ENCODE results near the gene SEPTIN6.
A peak's percentile ranks its signal among the peaks of the same experiment; 100 is the strongest.
"Not testable (repeated sequence)": the region's sequence is repeated elsewhere in the genome, so short reads cannot be mapped to it uniquely, and the experiment has no call there.

SEPTIN6 gene

DNA sequence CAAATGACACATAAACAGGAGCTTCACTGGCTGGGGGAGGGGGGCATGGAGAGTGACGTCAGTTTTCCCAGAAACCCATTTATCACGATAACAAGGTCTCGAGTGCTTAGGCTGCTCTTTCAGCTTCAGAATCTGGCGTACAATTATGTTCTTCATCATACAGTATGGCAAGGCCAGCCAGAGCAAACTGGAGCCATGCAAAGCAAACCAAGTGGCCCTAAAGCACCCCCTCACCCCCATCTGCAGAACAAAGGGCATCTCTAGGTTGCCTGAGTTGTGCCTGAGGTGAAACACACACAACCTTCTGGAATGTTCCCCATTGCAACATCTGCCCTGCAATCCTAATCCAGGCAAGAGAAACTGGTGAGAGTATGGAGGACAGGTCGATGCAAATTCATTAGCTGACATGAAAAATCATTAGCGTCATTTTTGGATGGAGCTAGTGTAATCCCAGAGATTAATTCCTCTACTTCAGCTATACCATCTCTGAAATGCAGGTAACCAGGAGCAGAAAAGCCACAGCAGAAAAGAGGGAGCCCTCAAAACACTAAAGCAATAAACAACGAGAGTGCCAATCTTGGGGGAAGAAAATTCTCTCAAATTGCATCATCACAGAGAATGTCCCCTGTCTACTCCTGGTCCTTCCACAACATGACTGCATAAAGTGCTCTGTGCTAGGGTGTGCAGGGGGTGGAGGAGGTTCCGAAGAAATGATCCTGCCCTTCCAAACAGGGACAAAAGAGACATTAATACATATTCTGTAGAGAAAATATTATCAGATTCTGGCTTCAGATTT lies 1.8 kb downstream of the SEPTIN6 start:
- DNase-seq (ENCODE audit: low spot score) = peak; percentile 11

DNA sequence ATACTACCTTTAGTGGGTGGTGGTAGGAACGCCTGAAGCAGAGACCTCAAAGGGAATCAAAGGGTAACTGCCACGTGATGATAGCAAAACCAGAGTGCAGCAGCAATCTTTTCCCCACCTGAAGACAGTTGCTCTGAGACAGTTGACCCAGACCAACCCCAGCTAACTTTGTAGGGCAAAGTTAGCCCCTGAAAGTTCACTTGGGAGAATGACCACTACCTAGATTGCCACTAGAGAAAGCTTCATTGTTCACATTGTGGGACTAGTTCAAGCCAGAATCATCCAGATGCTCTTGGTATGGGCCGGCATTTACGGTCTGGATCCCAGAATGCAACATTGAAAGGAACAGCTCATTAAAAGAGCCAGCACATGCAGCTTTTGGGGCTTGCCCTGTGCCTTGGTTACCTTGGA lies 4.1 kb downstream of the SEPTIN6 start:
- DNase-seq (ENCODE audit: low spot score) = no peak

DNA sequence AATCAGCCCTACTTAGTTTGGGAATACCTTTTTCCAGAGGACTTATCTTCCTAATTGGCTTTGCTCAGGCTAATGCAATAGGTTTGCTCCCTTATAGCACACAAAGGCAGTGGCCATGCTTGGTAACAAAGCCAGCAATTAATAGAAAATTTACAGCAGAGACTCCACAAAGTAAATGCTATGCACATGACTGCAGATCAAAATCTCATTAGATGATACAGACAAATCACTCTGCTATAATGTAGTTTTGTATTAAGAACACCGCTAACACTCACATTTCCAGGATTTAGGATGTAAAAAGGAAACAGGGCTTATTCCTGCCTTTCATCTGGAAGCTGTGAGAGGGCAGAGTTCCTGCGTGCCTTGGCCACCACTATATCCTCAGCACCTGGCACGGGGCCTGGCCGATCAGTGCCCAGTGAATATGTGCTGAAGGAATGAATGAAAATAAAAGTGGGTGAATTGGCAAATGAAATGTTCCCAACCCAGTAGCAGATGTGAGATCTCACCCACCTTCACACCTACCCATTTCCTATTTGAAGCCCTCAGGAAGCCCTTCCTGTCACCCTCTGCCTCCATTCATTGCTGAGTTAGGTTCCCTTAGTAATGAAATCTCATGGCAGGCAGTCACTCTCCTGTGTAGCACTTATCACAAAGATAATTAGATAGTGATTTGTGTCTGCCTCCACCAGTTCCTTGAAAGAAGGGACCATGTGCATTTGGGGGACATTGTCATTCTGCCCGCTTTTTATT lies 5.1 kb downstream of the SEPTIN6 start:
- DNase-seq (ENCODE audit: low spot score) = peak; percentile 10

DNA sequence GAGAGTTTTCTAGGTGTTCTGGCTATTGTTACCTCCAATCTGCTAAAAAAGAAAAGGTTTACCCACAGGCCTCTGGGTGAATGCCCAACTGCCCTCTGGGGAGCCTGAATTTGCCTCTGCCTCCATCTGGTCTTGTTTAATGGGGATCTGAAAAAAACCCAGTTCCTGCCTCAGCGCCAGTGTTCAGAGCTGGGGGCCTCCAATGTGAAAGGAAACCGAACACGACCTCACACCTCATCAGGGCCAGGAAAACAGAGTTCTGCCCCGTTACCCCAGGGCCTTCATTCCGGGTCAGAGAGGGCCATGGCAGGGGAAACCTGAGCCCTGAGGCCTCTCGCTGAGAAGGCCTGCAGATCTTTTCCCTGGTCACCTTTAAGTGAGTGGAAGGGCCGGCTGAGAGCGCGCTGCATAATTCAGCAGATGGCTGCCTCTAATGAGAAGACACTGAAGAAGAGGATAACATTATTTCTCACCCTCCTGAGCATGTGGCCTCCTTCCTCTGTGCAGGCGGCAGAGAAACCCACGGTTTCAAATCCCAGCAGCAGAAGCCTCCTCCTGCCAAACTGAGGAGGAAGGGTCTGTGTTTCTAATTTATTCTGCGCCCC lies 6.8 kb downstream of the SEPTIN6 start:
- peak; percentile 25 for DNase-seq (ENCODE audit: low spot score)

DNA sequence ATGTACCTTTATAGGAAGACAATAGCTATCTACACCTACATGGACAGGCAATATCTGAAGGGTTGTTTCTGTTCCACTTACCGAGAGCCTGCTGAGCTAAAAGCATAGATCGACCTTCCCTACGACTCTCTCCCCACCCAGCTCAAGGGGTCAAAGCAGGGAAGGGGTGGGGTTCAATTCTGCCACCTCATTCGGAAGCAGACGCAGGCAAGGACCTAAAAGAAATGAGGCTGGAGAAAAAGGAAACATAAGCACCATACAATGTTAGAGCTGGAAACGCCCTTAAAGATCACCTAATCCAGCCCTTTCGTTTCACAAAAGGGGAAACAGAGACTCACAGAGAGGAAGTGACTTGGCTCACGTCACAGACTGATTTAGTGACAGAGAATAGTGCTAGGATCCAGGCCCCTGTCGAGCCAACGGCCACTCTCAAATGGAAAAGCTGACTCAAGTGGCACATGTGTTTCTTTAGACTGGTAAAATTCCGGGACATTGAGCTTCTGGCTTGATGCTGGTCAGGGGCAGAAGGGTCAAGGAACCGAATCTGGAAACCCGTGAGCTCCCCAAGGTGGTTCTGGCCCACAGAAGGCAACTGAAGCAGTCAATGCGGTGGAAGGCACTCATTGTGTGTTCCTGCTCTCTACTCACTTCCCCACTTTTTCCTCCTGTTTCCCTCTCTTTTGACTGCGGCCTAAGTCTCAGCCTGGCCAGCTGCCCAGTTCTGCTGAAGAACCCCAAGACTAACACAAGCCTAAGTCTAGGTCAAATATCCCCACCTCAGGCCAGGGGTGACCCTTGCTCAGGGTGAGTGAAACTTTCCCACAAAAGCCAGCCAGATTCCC lies 7.5 kb downstream of the SEPTIN6 start:
- peak; percentile 12 for DNase-seq (ENCODE audit: low spot score)

DNA sequence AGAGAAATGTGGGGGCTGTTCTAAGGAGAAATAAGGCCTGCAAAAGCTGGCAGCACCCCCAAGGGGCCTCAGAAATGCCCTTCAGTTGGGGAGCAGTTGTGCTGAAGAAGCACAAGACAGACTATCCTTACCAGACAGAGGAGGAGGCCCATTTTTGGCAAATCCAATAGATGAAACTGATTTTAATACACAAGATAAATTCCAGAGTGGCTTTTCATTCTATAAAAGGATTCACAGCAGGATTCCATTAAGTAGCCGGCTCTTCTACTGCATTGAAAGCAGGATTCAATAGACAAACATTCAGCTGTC lies 8.1 kb downstream of the SEPTIN6 start:
- peak; percentile 11 for DNase-seq (ENCODE audit: low spot score)

DNA sequence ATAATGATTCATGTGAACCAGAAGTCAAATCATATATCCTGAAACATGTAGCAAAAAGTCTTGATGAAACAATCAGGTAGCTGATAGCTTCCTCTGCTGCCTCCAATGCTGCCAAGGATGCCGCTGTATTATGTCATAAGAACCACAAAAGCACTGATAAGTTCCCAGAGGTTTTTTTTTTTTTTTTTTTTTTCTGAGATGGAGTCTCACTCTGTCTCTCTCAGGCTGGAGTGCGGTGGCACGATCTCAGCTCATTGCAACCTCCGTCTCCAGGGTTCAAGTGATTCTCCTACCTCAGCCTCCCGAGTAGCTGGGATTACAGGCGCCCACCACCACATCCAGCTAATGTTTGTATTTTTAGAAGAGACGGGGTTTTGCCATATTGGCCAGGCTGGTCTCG lies 8.7 kb downstream of the SEPTIN6 start:
- DNase-seq (ENCODE audit: low spot score) = not testable (repeated sequence)

DNA sequence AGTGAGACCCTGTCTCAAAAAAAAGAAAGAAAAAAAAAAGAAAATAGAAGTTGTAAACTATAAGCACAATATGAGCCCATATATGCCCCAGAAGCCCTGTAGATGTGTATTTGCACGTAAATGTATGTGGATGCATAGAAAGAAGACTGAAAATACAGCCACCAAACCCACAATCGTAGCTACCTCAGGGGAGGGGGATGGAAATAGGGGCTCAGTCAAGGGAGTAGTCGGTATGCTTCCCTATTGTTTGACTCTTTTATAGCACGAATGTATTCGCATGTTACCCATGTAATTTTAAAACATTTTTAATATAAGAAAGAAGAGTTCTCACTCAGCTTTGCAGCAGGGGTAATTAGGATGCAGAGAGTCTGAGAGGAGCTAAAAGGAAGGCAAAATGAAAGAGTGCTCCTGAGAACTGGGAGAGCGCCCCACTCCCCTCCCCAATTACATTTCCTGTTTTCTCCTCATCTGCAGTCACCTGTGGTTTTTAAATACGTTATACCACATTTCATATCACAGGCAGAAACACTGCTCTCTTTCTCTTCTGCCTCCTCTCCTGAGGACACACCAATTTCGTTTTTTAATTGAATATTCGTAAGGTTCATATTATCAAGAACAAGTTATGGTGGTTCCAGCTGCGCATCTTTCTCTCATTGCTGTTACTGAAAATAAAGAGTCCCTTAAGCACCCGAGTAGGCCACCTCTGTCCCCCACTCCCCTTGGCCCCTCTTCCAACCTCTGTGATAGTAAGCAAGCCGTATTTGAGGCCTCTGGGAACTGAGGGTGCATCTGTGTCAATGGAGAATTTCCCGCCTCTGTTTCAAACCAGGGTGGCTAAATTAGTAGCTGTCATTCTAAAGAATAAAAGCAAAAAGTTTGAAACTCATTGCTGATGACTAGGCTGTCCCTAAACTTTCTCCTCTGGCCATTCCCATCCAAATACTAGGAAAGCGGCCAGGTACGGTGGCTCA lies 10.7 kb downstream of the SEPTIN6 start:
- no peak for DNase-seq (ENCODE audit: low spot score)

DNA sequence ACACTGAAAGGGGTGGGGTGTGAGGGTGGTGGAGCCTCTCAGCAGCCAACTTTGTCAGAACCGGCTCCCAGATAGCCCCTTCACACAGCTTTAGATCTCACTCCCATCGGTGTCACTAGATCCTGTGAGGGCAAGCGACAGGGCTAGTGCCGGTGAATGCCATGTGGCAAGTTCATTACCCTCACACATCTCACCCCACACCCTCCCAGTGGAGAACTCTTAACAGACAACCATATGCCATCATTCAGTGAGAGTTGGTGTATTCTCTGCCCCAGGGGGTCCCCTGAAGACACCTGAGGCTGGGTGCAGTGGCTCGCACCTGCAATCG lies 15.3 kb downstream of the SEPTIN6 start:
- DNase-seq (ENCODE audit: low spot score) = no peak

DNA sequence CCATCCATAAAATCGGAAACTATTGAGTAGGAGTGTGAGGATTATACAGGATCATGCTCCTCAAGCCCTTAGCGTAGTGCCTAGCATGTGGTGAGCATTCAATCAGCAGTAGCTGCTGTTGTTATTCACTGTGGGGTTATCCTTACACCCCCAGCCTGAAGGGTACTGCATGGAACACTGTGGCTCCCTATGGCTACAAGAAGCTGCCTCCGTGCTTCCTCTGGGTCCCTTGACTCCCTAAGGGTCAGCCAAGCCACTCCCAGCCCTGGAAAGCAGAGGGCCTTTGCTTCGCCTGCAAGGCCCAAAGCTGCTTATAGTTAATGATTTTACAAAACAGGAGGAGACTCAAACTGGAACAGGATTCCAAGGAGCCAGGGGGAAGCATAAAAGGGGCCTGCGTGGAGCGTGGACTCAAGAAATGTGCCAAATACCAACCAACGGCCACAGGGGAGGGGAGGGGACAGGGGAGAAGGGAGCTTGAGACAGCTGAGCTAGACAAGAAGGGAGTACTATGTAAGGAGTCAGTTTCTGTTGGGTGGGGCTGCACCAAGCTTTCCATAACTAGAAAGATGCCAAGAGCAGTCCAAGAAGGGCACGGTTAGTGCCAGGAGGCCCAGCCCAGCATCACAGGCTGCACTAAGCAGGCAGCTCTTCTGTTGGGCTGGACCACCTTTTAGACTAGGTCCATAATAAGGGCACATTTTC lies 15.9 kb downstream of the SEPTIN6 start:
- no peak for DNase-seq (ENCODE audit: low spot score)

DNA sequence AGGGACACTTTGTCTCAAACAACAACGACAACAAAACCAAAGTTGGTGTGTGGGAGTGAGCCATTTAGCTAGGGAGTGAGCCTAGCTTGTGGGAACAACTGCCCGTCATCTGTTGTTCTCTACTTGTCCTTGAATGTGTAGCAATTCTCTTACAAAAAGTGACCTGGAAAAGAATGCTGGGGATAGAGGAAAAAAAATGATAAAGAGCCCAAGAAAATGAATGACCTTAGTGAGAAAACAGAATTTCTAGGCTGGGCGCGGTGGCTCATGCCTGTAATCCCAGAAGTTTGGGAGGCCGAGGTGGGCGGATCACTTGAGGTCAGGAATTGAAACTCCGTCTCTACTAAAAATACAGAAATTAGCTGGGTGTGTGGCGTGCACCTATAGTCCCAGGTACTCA lies 19.6 kb downstream of the SEPTIN6 start:
- DNase-seq (ENCODE audit: low spot score) = no peak

DNA sequence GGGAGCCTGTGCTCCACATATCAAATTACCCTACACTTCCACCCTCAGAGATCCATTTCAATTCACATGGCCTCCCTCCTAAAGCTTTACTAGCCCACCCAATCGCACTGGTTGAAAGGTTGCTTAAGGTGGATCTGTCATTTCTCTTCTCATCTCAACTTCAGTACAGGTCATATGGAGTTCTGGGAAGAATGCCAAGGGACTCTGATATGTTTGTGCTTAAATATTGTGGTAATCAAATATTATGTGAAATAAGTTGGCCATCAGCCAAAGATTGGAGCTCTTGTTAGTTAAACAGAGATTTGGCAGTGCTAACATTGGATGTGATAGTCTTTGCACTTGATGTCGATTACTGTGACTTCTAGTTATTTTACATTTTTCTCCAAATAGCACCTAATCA lies 20.5 kb downstream of the SEPTIN6 start:
- DNase-seq (ENCODE audit: low spot score) = no peak

DNA sequence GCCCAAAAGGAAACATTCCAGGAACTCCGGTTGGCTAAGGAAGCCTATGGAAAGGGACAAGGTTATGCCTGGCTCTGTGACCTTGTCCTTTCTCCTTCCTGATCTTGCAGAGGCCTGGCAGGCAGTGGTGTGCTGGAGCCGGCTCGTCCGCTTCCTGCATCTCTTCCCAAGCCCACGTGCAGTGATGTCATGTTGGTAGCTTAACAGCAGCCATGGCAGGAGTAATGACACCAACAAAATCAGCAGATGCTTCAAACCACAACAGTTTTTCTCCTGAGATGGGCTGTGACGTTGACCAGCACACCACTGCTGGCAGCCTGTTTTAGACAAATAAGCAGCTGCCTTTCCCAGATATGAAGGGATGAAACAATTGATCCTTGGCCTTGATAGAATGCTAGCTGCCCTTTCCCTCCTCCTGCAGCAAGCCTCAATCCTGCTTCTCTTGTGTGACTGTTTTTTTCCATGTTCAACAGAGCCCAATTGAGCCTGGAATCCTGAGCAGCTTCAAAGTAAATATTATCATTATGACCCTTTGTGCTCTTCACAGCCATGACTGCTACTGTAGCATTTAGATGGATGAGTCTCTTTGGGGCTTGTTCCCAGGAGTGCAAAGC lies 23.4 kb downstream of the SEPTIN6 start:
- DNase-seq (ENCODE audit: low spot score) = no peak

DNA sequence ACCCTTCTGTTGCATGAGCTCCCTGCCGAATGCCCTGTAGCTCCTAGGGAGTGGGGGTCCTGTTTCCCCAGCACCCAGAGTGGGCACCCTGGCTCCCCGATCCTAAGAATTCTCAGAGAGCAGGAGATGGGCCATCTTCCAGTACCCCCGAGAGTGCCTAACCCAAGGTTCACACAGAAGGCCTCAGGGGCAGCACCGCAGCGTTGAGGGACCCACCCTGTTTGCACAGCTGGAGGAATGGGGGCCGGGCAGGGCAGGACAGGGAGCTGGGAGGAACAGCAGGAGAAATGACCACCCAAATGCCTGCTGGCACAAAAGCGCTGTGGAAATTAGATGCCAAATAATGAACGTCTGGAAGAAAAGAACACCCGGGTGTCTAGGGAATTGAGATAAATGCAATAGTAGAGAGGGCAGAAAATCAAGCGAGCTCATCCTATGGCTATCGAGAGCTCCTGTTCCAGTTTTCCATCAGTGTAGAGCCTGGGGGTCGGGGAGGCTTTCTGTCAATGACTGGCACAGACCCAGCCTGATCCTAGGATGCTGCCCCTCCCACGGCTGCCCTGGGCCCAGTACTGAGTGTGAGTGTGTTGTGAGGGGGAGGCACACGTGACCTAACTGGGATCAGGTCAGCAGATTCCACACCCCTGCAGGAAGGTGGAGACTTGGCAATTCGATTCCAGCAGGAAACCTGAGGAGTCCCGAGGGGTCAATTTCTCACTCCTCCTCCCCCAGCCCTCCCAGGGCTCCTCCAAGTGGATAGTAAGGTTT lies 25.7 kb downstream of the SEPTIN6 start:
- no peak for DNase-seq (ENCODE audit: low spot score)

DNA sequence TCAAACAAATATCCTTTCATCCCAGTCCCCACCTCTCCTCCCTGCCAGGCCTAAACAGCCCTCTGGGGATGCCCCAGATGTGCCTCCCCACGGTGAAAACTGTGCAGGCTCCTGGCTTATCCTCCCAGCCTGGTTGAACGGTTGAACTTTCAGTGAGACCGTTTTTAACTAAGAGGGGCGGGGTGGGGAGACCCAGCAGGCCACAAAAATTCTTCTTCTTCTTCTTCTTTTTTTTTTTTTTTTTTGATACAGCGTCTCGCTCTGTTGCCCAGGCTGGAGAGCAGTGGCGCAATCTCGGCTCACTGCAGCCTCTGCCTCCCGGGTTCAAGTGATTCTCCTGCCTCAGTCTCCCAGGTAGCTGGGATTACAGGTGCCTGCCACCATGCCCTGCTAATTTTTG lies 28.1 kb downstream of the SEPTIN6 start:
- DNase-seq (ENCODE audit: low spot score) = not testable (repeated sequence)

DNA sequence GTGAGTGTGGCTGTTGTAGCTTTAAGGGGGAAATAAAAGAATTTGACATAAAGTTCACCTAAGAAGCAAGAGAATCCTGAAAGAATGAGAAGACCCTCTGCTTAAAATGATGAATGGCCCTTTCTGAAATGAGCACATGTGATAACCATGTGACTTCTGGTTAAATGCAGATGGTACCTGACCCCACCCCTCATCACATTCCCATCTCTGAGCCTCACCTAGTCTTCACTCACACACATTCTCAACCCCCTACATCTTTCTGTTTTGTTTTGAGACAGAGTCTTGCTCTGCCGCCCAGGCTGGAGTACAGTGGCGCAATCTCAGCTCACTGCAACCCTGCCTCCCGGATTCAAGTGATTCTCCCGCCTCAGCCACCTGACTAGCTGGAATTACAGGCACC lies 31.5 kb downstream of the SEPTIN6 start:
- DNase-seq (ENCODE audit: low spot score) = no peak

DNA sequence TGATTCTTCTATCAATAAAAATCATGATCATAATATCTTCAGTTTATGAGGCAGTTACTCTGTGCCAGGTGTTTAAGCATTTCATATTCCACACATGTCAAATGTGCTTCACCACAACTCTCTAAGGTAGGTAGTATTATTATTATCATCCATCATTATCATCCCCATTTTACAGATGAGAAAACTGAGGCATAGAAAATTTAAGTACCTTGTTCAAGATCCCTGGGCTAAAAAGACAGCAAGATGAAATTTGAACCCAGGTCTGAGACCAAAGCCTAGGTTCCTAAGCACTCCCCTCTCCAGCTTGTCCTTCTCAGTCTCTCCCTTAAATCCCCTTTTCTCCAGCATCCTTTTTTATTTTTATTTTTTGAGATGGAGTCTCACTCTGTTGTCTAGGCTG lies 33.4 kb downstream of the SEPTIN6 start:
- DNase-seq (ENCODE audit: low spot score) = no peak

DNA sequence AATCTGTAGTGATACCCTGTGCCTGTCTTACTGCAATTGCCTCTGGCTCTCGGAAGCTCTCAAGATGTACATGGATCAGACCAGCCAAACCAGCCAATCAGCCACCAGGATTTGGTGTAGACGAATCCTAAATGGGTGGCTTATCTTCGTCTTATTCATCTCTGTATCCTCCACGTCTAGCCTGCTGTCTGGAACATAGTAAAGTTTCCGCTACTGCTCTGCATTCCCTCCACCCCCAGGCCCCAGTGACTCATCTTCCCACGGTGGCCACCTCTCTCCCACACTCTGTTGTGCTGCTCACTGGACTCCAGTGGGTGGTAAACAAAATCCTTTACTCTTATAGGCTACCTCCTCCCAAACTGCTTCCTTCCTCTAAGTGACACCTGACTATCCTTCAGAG lies 37.8 kb downstream of the SEPTIN6 start:
- peak; percentile 73 for DNase-seq (ENCODE audit: low spot score)

DNA sequence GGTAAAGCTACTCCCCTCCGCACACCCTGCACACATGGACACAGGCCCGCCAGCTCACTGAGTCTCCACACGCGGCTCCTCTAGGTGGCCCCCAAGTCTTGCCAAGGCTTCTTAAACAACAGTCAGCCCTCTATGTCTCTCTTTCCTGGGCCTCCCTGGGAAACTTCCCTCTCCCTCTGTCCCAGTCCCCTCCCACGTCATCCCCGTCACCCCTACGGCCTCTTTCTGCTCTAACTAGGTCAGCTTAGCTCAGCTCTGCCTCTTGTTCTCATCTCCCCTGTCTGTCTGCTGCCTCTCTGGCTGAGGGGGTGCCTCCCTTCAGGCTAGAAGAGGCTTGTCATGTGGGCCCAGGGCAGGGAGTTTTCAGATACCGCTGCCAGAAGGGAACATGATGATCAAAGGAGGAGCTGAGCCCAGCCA lies 38.8 kb downstream of the SEPTIN6 start:
- no peak for DNase-seq (ENCODE audit: low spot score)

DNA sequence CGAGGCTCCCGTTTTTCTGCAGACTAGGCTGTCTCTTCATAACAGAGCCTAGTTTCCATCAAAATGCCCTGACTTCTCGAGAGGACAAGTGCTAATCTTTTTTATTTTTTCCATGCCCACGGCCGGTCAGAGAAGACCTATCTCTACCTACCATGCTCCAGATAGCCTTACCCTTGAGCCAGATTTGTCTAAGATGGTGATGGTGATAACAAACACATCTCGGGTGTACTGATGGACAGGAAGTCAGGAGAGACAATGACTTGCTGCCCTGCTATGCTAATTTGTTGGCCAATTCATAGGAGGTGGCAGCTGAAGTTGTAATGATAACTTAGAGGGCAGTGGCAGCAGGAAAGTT lies 44.6 kb downstream of the SEPTIN6 start:
- DNase-seq (ENCODE audit: low spot score) = no peak

All from AG20443 (cell line).